Colon (tissue), 2 donors: Measurements from ENCODE around the gene TCF19.

Source experiments
- FAIRE-seq: peaks from 2 replicates; lab custom pipeline; 2012; peaks lifted over from hg19 to GRCh38; lab: Jason Lieb, UNC
- donor health status: control.
- donor health status: control.

TCF19 gene

GRCh38 chr6:31128093-31128676, 30.2 kb upstream of the TCF19 start:
- FAIRE-seq = no peak

DNA sequence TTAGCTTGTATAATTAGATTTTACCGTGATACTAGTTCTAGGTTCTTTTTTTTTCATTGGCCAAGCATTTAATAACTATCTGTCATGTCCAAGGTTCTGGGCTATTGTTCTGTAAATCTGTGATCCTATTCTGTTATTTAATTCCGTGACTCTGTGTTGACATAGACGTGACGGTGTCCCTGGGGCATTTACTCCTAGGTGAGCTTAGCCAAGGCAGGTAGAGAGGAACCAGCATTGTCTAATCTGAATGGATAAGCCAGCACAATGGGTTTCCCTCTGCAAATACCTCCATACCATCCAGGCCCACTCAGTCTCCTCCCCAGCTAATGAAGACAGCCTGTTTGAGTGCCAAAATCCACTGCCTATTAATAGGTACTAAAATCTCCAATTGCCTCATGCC, 29.3 kb upstream of the TCF19 start:
- FAIRE-seq = no peak

DNA sequence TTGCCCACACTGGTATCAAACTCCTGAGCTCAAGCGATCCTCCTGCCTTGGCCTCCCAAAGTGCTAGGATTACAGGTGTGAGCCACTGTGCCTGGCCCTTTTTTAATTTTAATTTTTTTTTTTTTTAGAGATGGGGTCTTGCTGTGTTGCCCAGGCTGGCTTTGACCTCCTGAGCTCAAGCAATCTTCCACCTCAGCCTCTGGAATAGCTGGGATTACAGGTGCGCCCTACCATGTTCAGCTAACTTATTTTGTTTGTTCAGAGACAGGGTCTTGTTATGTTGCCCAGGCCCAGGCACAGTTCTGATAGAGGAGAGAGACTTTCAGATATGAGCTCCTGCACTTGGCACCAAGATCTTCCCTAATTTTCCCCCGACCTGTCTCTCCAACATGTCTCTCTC, 27.6 kb upstream of the TCF19 start:
- no peak for FAIRE-seq

DNA sequence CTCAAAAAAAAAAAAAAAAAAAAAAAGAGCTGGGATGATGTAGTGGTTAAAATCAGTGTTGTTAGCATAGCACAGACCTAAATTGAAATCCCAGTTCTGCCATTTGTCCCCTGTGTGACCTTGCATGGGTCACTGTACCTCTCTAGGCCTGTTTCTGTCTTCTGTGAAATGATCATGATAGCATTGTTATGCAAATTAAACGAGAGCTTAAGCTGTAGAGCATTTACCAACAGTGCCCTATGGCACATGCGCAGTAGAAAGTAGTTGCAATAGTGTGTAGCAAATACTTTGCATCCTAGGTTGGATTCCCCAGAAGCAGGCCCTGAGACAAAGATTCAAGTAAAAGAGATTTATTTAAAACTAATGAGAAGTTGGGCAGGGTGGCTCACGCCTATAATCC, 26.8 kb upstream of the TCF19 start:
- FAIRE-seq = no peak

GRCh38 chr6:31132806-31133205, 25.6 kb upstream of the TCF19 start:
- no peak for FAIRE-seq

- FAIRE-seq = no peak
Measured at GRCh38 chr6:31135710-31136109, 22.7 kb upstream of the TCF19 start.

DNA sequence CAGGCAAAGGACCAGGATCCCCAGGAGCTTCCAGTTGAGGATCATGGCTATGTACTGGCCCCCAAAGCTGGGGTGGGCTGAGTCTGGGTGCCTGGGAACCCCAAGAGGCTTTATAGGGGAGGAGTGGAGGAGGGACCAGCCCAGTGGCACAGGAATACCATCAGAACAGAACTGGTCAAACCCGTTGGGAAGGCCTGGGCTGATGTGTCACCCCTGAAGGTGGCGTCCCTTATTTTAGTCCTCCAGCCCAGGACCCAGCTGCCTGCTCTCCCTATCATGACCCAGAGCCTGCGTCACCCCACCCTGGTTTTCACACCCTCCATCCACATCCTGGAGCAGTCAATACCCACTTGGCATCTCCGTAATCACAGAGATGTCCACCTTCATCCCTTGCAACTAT, 19.4 kb upstream of the TCF19 start, which contains the start of gene PSORS1C2:
Gene PSORS1C2, minus strand, starts transcription at position 85 of the 400 bp plus-strand sequence. Its CDS starts 40 bp downstream, at position 45.
- FAIRE-seq = no peak

DNA sequence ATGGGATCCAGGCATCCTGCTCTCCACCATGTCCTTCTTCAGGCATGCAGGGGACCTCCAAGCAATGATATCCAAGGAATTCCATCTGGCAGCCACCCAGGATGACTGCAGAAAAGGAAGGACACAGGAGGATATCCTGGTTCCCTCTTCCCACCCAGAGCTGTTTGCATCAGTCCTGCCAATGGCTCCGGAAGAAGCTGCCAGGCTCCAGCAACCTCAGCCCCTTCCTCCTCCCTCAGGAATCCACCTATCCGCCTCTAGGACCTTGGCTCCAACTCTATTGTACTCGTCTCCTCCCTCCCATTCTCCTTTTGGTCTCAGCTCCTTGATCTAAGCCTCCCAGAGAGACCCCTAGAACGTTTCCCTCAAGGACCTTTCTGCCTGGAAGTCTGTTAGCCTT, 18.8 kb upstream of the TCF19 start:
- FAIRE-seq = no peak

DNA sequence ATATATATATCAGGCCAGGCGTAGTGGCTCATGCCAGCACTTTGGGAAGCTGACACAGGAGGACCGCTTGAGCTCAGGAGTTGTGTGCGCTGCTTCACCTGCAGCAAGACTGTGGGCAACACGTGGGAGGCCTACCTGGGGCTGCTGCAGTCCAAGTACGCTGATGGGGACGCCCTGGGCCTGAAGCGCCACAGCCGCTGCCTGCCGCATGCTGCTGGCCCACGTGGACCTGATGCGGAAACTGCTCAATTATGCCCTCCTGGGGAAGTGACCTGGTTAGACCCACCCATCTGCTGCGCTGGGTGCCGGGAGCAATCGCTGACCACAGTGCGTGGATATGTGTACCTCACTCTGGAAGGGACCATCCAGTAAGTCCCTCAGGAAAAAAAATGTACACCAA, 17.7 kb upstream of the TCF19 start:
- FAIRE-seq = no peak

DNA sequence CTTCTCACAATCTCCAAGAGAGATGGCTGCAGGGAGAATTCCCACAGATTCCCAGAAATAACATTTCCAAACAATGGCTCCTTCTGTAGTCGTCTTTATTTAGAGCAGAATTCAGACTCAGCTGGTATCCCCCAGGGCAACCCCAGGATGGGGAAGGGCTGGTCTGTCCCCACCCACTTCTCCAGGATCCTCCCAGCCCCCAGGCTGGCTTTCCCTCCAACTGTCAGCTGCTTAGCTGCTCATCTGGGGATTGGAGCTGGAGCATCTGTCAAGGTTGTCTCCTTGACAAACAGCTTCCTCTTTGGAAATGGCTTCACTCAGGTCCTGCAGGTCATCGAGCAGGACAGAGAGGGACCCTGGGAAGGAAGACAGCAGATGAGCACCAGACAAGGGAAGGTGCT, 16.0 kb upstream of the TCF19 start:
- FAIRE-seq = no peak

GRCh38 chr6:31143148-31143547, 15.2 kb upstream of the TCF19 start:
- FAIRE-seq = no peak

DNA sequence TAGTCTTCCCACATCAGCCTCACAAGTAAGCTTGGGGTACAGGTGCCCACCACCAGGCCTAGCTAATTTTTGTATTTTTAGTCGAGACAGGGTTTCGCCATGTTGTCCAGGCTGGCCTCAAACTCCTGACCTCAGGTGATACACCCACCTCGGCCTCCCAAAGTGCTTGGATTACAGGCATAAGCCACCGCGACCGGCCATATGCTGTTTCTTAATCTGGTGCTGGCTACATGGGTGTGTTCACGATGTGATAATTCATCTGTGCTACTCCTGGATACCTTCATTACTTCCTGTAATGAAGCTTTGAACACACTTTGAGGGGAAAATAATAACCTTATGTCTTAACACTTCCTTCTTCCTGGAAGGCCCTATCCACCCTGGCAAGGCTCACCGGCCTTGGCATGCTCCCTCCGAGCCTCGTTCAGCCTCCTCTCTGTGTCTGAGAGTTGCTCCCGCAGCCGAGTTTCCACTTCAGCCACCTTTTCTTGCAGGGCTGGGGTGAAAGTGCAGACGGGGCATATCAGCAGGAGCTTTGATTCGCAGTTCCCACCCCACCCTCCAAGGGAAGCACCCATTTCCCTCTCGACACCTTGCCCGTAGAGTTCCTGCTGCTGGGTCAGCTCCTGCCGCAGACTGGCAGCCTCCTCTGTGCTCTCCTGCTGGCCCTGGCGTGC, 14.0 kb upstream of the TCF19 start:
- no peak for FAIRE-seq

GRCh38 chr6:31144970-31145340, 13.4 kb upstream of the TCF19 start:
- no peak for FAIRE-seq

DNA sequence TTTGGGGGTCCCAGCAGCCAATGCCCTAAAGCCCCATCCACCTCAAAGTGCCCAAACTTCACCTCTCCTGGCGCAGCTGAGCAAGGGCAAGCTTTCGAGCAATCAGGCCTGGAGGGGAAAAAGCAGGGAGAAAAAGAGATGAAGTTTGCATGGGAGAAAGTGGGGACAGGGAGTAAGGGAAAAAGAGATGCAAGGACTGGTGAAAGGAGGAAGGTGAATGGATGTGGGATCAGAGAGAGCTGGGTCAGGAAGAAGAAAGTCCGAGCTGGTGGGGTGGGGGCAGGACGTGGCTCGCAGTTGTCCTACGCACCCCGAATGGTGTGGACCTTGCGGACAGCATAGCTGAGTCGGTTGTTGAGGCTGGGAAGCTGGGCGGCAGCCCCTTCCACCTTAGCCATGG, 13.0 kb upstream of the TCF19 start:
- FAIRE-seq = no peak

- no peak for FAIRE-seq
Measured at GRCh38 chr6:31149827-31150447, 8.5 kb upstream of the TCF19 start.

GRCh38 chr6:31152781-31153180, 5.6 kb upstream of the TCF19 start:
- FAIRE-seq = no peak

DNA sequence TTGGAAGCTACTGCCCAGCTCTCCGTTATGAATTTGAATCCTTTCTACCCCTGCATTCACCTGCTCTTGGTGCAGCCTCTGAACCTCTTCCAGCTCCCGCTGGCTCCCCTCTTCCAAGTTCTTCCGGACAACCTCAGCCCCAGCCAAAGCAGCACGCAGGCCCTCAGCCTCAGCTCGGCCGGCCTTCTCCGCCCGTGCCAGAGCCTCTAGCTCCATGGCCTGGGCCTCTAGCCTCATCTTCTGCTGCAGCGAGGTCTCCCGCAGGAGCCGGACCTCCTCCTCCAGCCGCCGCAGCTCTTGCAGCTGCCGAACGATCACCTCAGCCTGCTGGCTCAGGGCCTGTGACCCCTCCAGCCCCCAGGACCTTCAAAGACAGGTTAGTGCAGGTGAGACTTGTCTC, 4.0 kb upstream of the TCF19 start:
- FAIRE-seq = no peak

GRCh38 chr6:31156641-31157040, 1.7 kb upstream of the TCF19 start:
- FAIRE-seq = no peak

GRCh38 chr6:31157513-31158139, 763 bp upstream of the TCF19 start, which contains the start of gene CCHCR1:
TSS of gene CCHCR1 (minus strand) at chr6:31157802. CDS start at chr6:31157600, 202 bp downstream.
- FAIRE-seq = no peak

DNA sequence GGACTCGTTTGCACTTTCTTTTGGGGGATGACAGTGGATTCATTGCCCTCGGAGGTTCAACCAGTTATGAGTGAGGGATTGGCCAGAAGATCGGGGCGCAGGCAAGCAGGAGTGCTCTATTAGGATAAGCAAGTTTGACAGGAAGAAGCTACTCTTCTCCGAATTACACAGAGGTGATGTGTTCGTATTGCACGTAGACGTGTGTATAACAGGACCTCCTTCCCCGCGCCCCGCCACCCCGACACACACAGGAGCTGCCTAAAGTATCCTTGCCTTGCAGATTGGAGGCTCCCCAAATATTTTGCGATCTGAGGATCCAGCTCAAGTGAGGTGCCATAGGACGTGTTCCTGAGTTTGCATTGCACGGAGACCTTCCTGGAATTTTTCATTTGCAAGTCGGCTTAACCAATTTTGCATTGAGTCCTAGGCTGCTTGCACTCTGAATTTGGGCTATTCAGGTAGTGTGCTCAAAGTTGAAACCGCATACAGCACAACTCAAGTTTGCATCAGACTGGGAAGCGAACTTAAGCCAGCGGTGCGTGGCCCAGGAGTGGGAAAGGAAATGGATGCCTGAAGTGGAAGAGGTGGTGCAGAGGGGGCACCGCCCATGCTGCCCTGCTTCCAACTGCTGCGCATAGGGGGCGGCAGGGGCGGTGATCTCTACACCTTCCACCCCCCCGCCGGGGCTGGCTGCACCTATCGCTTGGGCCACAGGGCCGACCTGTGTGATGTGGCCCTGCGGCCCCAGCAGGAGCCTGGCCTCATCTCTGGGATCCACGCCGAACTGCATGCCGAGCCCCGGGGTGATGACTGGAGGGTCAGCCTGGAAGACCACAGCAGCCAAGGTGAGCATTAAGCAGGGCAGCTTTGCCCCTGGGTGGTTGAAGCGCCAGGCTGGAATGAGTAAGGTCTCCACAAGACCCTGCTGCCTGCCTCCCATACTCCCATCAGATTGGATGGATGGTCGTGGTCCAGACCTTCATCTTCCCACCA, 770 bp downstream of the TCF19 start:
- FAIRE-seq = no peak

GRCh38 chr6:31161216-31162126, 3.1 kb downstream of the TCF19 start:
- no peak for FAIRE-seq
